AG09319 (cell line): ENCODE measurements around the gene DIP2A.

Experiments
- DNase-seq: peaks from one replicate; pipeline ENCODE4 v3.0.0-alpha.2; 2010; ENCODE audit warnings: low read depth; ENCODE audit errors: extremely low read depth
- CTCF ChIP-seq: IDR thresholded peaks from 2 replicates; pipeline ENCODE4 v1.5.1; 2011; ENCODE audit warnings: low read depth, mild to moderate bottlenecking, inconsistent platforms, low read length, moderate library complexity

Gene DIP2A

GRCh38 chr21:46613391-46613790 is 154.7 kb downstream of the DIP2A start:
- no peak for TF ChIP-seq CTCF
- no peak for DNase-seq

DNA sequence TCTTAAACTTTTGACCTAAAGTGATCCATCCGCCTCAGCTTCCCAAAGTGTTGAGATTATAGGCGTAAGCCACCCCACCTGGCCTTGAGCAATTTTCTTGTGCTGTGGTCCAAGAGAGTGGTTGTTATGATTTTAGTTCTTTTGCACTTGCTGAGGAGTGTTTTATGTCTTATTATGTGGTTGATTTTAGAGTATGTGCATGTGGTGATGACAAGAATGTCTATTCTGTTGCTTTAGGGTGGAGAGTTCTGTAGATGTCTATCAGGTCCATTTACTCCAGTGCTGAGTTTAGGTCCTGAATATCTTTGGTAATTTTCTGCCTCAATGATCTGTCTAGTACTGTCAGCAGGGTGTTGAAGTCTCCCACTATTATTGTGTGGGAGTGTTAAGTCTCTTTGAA is 157.4 kb downstream of the DIP2A start:
- DNase-seq = no peak
- TF ChIP-seq CTCF = no peak

DNA sequence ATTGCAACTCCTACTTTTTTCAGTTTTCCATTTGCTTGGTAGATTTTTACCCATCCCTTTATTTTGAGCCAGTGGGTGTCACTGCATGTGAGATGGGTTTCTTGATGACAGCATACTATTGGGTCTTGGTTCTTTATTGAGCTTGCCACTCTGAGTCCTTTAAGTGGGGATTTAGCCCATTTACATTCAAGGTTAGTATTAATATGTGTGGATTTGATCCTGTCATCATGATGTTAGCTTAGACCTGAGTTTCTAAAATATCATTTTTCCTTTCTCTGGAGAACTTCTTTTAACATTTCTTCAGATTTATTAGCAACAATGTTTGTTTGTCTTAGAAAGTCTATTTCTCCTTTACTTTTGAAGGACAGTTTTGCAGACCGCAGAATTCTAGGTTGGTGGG is 158.0 kb downstream of the DIP2A start:
- DNase-seq = no peak
- no peak for TF ChIP-seq CTCF

DNA sequence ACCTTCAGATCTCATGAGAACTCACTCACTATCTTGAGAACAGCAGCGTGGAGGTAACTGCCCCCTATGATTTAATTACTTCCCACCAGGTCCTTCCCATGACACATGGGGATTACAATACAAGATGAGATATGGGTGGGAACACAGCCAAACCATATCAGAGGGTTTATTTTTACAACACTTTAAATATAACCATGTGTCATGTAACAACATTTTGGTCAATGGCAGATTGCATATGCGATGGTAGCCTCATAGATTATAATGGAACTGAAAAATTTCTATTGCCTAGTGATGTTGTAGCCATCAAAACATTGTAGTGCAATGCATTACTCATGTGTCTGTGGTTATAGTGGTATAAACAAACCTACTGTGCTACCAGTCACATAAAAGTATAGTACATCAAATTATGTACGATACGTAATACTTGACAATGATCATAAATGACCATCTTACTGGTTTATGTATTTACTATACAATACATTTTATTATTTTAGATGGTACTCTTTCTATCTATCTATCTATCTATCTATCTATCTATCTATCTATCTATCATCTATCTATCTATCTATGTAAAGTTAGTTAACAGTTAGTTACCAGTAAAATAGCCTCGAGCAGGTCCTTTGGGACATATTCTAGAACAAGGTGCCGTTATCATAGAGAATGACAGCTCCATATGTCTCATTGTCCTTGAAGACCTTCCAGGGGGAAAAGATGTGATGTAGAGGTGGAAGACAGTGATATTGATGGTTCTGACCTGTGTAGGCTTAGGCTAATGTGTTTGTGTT is 158.8 kb downstream of the DIP2A start:
- no peak for TF ChIP-seq CTCF
- no peak for DNase-seq

GRCh38 chr21:46618738-46619379 is 160.2 kb downstream of the DIP2A start:
- no peak for DNase-seq
- no peak for TF ChIP-seq CTCF
